Smooth muscle cell (in vitro differentiated cells): ENCODE data around the gene NSRP1. TPM values are rescaled to one million over a fixed set of nuclear protein-coding genes. Genes with fewer than 3 reads are reported as not detected.

Source experiments
- DNase-seq: peaks from one replicate; lab custom pipeline; 2025; ENCODE audit not compliant: unreplicated experiment; lab: John Stamatoyannopoulos, UW
- H2AFZ ChIP-seq: fragments of 200-600 bp; sonication (generic); 2 replicates; pipeline ENCODE4 v1.6.0; 2016; ENCODE audit warnings: antibody characterized with exemption, low read depth, mild to moderate bottlenecking
- H3F3A ChIP-seq: fragments of 200-600 bp; sonication (generic); 2 replicates; pipeline ENCODE4 v1.6.0; 2017; ENCODE audit warnings: antibody characterized with exemption, low read depth
- H3K27ac ChIP-seq: fragments of 200-600 bp; sonication (generic); 2 replicates; pipeline ENCODE4 v1.5.1; 2016; ENCODE audit warnings: low read depth, mild to moderate bottlenecking
- H3K27me3 ChIP-seq: fragments of 200-600 bp; sonication (generic); 2 replicates; pipeline ENCODE4 v1.6.1; 2016; ENCODE audit warnings: low read depth, mild to moderate bottlenecking
- H3K36me3 ChIP-seq: fragments of 200-600 bp; sonication (generic); 2 replicates; pipeline ENCODE4 v1.5.1; 2016; ENCODE audit warnings: low read depth
- H3K4me1 ChIP-seq: fragments of 200-600 bp; sonication (generic); 2 replicates; pipeline ENCODE4 v1.5.1; 2016; ENCODE audit warnings: low read depth
- H3K4me2 ChIP-seq: fragments of 200-600 bp; sonication (generic); 2 replicates; pipeline ENCODE4 v1.6.0; 2016; ENCODE audit warnings: mild to moderate bottlenecking
- H3K4me3 ChIP-seq: fragments of 200-600 bp; sonication (generic); 2 replicates; pipeline ENCODE4 v1.5.1; 2016; ENCODE audit warnings: mild to moderate bottlenecking
- H3K79me2 ChIP-seq: fragments of 200-600 bp; sonication (generic); 2 replicates; pipeline ENCODE4 v1.6.0; 2016; ENCODE audit warnings: low read depth, mild to moderate bottlenecking
- H3K9ac ChIP-seq: fragments of 200-600 bp; sonication (generic); 2 replicates; pipeline ENCODE4 v1.6.0; 2016; ENCODE audit warnings: low read depth
- H3K9me3 ChIP-seq: fragments of 200-600 bp; sonication (generic); replicated peaks from 2 replicates; pipeline ENCODE4 v1.5.1; 2016; ENCODE audit warnings: low read depth
- H4K20me1 ChIP-seq: fragments of 200-600 bp; sonication (generic); 2 replicates; pipeline ENCODE4 v1.6.0; 2016; ENCODE audit warnings: low read depth
- CTCF ChIP-seq: fragments of 200-600 bp; sonication (generic); IDR thresholded peaks from 2 replicates; pipeline ENCODE4 v1.5.1; 2017; ENCODE audit warnings: borderline replicate concordance, mild to moderate bottlenecking, antibody characterized with exemption; ENCODE audit not compliant: insufficient read depth, poor library complexity, severe bottlenecking
- WGBS: methylation state at CpG from one replicate; pipeline ENCODE4 v1.1.7; 2016; ENCODE audit warnings: low lambda C conversion rate; 5-methylcytosine and 5-hydroxymethylcytosine counted together
- polyA plus RNA-seq: library from polyadenylated mRNA; unstranded; fragments of >200 nt; fragmentation: Nextera tagmentation; extraction: Ambion mirVana; gene quantifications from 2 replicates; pipeline ENCODE4 v1.2.1, GENCODE V29; 2016
- total RNA-seq: library from RNA; depleted of rRNA; stranded (reverse); fragments of >200 nt; gene quantifications from 2 replicates; pipeline ENCODE4 v1.2.3, GENCODE V29; 2014

The NSRP1 gene
- total and polyA plus RNA-seq, 2 experiments from 2014 or later: 4.9 to 31.4 TPM

- no peaks in the 10 kb centered on the region for H3K4me1 ChIP-seq
- no peak overlapping the region for H3K4me3 ChIP-seq
- H3K27me3 ChIP-seq: no peaks in the 10 kb centered on the region
- H3K4me2 ChIP-seq: no peak overlapping the region
- H3F3A ChIP-seq: peaks cover 8% of the 10 kb centered on the region
- no peak overlapping the region for H2AFZ ChIP-seq
- no peak for TF ChIP-seq CTCF
- no peak overlapping the region for H3K9ac ChIP-seq
- peaks cover 86% of the 10 kb centered on the region for H3K79me2 ChIP-seq
- H4K20me1 ChIP-seq: peaks cover 95% of the 10 kb centered on the region
- no peaks in the 10 kb centered on the region for H3K9me3 ChIP-seq
- no peak for DNase-seq
- H3K36me3 ChIP-seq: peaks cover 14% of the 10 kb centered on the region
- no peak overlapping the region for H3K27ac ChIP-seq
- 61% methylated on average over 3 of the region's 3 CpGs for WGBS
Measured at GRCh38 chr17:30160419-30161172, 44.0 kb downstream of the NSRP1 start.

GRCh38 chr17:30161601-30162000 is 45.0 kb downstream of the NSRP1 start:
- H3K4me3 ChIP-seq: no peak overlapping the region
- peaks cover 96% of the 10 kb centered on the region for H4K20me1 ChIP-seq
- H3K9ac ChIP-seq: no peak overlapping the region
- no peak overlapping the region for H3K27ac ChIP-seq
- H3K4me1 ChIP-seq: no peaks in the 10 kb centered on the region
- H3K4me2 ChIP-seq: no peak overlapping the region
- H3K9me3 ChIP-seq: no peaks in the 10 kb centered on the region
- H2AFZ ChIP-seq: no peak overlapping the region
- no peaks in the 10 kb centered on the region for H3K27me3 ChIP-seq
- peaks cover 8% of the 10 kb centered on the region for H3F3A ChIP-seq
- H3K36me3 ChIP-seq: peaks cover 14% of the 10 kb centered on the region
- no peak for DNase-seq
- no peak for TF ChIP-seq CTCF
- H3K79me2 ChIP-seq: peaks cover 83% of the 10 kb centered on the region

DNA sequence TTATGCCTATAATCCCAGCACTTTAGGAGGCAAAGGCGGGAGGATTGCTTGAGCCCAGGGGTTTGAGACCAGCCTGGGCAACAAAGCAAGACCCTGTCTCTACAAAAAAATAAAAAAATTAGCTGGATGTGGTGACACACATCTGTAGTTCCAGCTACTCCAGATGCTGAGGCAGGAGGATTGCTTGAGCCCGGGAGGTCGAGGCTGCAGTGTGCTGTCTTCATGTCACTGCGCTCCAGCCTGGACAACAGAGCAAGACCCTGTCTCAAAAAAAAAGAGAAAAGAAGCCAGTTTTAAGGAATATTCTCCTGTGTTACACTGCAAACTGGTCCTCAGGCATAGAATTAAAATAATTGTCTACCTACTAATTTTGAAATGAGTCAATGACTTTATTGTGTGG is 47.9 kb downstream of the NSRP1 start:
- Histone ChIP-seq H3K9me3 (no peaks in the 10 kb centered on the region), H3K27ac (peak overlapping the region; percentile 10), H3K4me1 (no peaks in the 10 kb centered on the region), H4K20me1 (peaks cover 91% of the 10 kb centered on the region), H3K27me3 (no peaks in the 10 kb centered on the region), H3K4me2 (no peak overlapping the region), H3K36me3 (peaks cover 7% of the 10 kb centered on the region), H3K4me3 (no peak overlapping the region), H3F3A (no peaks in the 10 kb centered on the region), H3K9ac (no peak overlapping the region), H3K79me2 (peaks cover 70% of the 10 kb centered on the region), H2AFZ (no peak overlapping the region)
- TF ChIP-seq CTCF: no peak
- DNase-seq: no peak
- WGBS: 97% methylated on average over 4 of the region's 4 CpGs

DNA sequence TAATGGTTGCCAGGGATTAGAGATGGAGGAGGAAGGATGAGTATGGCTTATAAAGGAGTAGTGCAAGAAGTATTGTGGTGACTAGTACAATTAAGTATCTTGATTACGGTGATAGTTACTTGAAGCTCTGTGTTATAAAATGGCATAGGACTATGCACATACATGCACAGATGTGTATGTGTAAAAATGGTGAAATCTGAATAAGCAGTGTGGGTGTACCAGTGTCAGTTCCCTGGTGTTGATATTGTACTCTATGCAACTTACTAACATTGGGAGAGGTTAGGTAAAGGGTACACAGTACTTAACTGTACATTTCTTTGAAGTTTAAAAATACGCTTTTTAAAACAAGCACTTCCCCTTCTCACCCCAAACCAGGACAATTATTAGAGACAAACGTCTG is 48.5 kb downstream of the NSRP1 start:
- no peaks in the 10 kb centered on the region for H3F3A ChIP-seq
- H3K36me3 ChIP-seq: peaks cover 5% of the 10 kb centered on the region
- H3K9ac ChIP-seq: no peak overlapping the region
- peaks cover 68% of the 10 kb centered on the region for H3K79me2 ChIP-seq
- H2AFZ ChIP-seq: no peak overlapping the region
- H3K27me3 ChIP-seq: no peaks in the 10 kb centered on the region
- no peaks in the 10 kb centered on the region for H3K4me1 ChIP-seq
- no peak overlapping the region for H3K4me2 ChIP-seq
- DNase-seq: no peak
- peaks cover 91% of the 10 kb centered on the region for H4K20me1 ChIP-seq
- no peak overlapping the region for H3K4me3 ChIP-seq
- no peaks in the 10 kb centered on the region for H3K9me3 ChIP-seq
- no peak overlapping the region for H3K27ac ChIP-seq
- WGBS: 92% methylated on average over 3 of the region's 3 CpGs
- TF ChIP-seq CTCF: no peak
